SU-DHL-6 (cell line): ENCODE results near the gene S100A9.

Experiments
- CTCF ChIP-seq: fragments of 200-600 bp; sonication (generic); IDR thresholded peaks from one replicate; pipeline ENCODE4 v1.5.1; 2017; ENCODE audit warnings: antibody characterized with exemption, mild to moderate bottlenecking, low read length, moderate library complexity; ENCODE audit not compliant: insufficient read depth, poor library complexity, severe bottlenecking
- EZH2phosphoT487 ChIP-seq: fragments of 200-600 bp; sonication (generic), shearing (Covaris generic); conservative IDR thresholded peaks from 2 replicates; pipeline ENCODE4 v1.6.1; 2018; ENCODE audit warnings: mild to moderate bottlenecking, antibody characterized with exemption, low read length, moderate library complexity, mixed read lengths

DNA sequence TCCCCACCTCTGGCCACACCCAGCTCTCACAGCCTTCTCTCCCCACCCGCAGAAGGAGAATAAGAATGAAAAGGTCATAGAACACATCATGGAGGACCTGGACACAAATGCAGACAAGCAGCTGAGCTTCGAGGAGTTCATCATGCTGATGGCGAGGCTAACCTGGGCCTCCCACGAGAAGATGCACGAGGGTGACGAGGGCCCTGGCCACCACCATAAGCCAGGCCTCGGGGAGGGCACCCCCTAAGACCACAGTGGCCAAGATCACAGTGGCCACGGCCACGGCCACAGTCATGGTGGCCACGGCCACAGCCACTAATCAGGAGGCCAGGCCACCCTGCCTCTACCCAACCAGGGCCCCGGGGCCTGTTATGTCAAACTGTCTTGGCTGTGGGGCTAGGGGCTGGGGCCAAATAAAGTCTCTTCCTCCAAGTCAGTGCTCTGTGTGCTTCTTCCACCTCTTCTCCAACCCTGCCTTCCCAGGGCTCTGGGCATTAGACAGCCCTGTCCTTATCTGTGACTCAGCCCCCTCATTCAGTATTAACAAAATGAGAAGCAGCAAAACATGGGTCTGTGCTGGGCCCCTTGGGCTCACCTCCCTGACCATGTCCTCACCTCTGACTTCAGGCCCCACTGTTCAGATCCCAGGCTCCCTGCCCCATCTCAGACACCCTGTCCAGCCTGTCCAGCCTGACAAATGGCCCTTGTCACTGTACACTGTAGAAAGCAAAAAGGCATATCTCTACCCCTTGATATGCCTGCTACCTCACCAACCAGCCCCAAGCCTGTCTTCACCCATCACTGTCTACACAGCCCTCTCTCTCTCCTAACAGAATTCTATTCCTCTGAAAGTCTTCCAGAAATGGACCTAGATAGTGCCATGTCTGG lies 3.2 kb downstream of the S100A9 start:
- TF ChIP-seq CTCF (no peak), EZH2phosphoT487 (no peak)
